Measurements from ENCODE around the gene SIGLEC8. TPM values are rescaled to one million over a fixed set of nuclear protein-coding genes. Genes with fewer than 3 reads are reported as not detected.
"Not testable (repeated sequence)": the region's sequence is repeated elsewhere in the genome, so short reads cannot be mapped to it uniquely, and the experiment has no call there.

Gene SIGLEC8
- total RNA-seq, 2 donors from 2014 or later: not detected

DNA sequence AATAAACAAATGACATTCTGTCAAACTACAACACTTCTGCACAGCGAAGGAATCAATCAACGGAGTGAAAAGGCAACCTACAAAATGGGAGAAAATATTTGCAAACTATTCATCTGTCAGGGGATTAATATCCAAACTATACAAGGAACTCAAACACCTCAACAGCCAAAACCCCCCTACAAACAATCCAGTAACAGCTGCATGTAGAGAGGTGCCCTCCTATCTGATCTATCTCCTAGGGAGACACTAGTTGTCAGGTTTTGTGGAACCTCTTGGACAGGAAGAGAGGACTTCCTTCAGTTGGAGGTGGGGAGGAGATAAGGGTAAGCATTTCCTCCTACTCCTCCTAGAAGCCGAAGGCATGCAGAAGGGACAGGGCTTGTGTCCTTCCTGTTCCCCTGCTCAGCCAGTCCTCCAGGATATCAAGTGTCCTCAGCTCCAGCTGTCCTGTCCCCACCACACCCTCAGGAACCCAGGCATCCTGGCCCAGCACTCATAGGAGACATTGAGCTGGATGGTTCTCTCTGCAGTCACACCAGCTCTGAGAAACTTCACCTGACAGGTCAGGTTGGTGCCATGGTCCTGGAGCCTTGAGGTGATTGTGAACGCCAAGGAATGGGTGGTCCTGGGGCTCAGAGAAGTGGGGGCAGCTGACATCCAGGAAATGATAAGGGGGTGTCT lies 9.8 kb upstream of the SIGLEC8 start:
- peaks cover 19% of the 10 kb centered on the region for H3K4me1 Mint-ChIP-seq
- no peaks in the 10 kb centered on the region for H3K36me3 Mint-ChIP-seq (ENCODE audit: low read depth)
- H3K9me3 ChIP-seq (ENCODE audit: control insufficient read depth, low read length, poor library complexity, severe bottlenecking): no peaks in the 10 kb centered on the region
- DNase-seq (no peak), ATAC-seq (no peak)
- no peak overlapping the region for H3K4me3 Mint-ChIP-seq
- no peak overlapping the region for H3K27ac Mint-ChIP-seq
- peaks cover 35% of the 10 kb centered on the region for H3K27me3 Mint-ChIP-seq

DNA sequence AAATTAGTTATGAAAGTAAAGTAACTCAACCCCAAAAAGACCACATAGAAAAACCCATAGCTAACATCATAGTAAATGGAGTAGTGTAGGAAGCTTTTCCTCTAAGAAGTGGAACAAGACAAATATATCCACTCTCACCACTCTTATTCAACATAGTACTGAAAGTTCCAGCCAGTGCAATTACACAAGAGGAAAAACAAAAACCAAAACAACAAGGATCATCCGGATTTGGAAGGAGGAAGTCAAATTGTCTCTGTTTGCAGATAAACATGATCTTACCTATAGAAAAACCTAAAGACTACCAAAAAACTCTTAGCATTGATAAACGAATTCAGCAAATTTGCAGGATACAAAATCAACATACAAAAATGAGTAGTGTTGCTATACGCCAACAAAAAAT lies 8.5 kb upstream of the SIGLEC8 start:
- Mint-ChIP-seq H3K4me3 (no peak overlapping the region), H3K4me1 (peaks cover 16% of the 10 kb centered on the region), H3K36me3 (ENCODE audit: low read depth) (no peaks in the 10 kb centered on the region), H3K27ac (no peak overlapping the region), H3K27me3 (peaks cover 38% of the 10 kb centered on the region)
- DNase-seq: no peak
- no peaks in the 10 kb centered on the region for H3K9me3 ChIP-seq (ENCODE audit: control insufficient read depth, low read length, poor library complexity, severe bottlenecking)
- no peak for ATAC-seq

DNA sequence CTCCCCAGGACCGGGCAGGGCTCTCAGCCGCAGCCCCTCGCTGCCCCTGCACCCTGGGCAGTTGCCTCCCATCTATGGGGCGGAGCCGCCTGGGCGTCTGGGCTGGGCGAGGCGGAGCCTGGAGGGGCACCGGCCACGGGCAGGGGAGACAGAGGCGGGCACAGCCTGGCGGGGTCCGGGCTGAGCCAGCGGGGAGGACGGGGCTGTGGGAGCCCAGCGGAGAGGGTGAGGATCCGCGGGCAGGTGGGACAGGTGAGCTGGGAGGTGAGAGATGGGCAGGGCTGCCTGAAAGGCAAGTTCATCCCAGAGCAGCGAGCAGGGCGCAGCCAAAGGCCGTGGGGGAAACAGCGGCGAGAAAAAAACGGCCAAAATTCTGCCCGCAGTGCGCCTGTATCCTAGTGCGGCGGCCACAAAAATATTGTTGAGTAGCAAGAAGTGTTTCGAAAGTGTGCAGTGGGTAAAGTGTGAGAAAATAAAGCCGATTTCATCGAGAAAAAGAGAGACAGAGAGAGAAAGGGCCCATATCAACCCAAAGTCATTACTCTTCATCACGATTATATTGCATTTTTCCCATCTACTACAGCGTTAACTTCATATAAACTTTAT lies 5.8 kb upstream of the SIGLEC8 start:
- not testable (repeated sequence) for H3K36me3 Mint-ChIP-seq (ENCODE audit: low read depth)

DNA sequence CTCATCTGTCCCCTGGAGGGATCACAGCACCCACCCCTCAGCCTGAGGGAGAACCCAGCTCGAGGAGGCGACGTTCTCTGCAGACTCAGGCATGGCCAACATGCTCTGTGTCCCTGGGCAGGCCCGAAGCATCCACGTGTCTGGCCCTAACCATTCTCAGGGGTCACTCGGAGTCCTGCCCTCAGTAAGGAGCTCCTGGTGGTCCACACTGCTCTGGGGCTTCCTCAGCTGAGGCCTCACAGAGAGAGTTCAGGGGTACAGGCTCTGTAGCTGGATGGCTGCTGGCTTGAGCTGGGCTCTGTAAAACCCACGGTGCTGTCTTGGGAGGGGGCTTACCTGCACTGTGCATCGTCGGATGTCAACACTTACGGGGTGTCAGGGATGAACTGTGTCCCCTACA lies 4.4 kb upstream of the SIGLEC8 start:
- no peaks in the 10 kb centered on the region for H3K9me3 ChIP-seq (ENCODE audit: control insufficient read depth, low read length, poor library complexity, severe bottlenecking)
- peaks cover 70% of the 10 kb centered on the region for H3K27me3 Mint-ChIP-seq
- no peak overlapping the region for H3K4me3 Mint-ChIP-seq
- H3K27ac Mint-ChIP-seq: no peak overlapping the region
- H3K4me1 Mint-ChIP-seq: peaks cover 9% of the 10 kb centered on the region
- ATAC-seq (no peak), DNase-seq (no peak)
- H3K36me3 Mint-ChIP-seq (ENCODE audit: low read depth): no peaks in the 10 kb centered on the region

More for the DNA sequence above, 5.8 kb upstream of the SIGLEC8 start:
- DNase-seq; ATAC-seq; H3K4me3 Mint-ChIP-seq; H3K9me3 ChIP-seq (ENCODE audit: control insufficient read depth, low read length, poor library complexity, severe bottlenecking); H3K27ac Mint-ChIP-seq: not testable (repeated sequence)
- Mint-ChIP-seq H3K27me3 (peaks cover 58% of the 10 kb centered on the region), H3K4me1 (peaks cover 16% of the 10 kb centered on the region)

DNA sequence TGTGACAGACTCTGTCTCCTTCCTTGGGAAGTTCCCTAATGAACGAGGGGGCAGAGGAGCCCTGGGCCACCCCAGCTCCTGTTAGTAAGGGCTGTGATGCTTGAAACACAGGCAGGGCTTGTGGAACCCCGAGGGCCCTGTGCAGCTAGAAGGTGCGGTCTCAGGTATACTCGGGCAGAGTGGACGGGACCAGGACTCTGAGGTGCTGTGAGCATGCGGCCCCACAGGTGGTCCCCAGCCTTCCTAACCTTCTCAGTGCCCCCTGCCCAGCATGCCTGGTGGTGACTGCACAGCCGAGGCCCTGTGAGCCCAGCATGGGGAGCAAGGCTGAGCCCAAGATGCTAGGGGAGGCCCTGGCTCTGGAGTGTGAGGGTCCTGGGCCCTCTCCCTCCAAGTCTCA lies 4.0 kb upstream of the SIGLEC8 start:
- Mint-ChIP-seq H3K4me3 (no peak overlapping the region), H3K4me1 (peaks cover 7% of the 10 kb centered on the region), H3K27ac (no peak overlapping the region), H3K36me3 (ENCODE audit: low read depth) (no peaks in the 10 kb centered on the region), H3K27me3 (peaks cover 69% of the 10 kb centered on the region)
- DNase-seq (no peak), ATAC-seq (no peak)
- H3K9me3 ChIP-seq (ENCODE audit: control insufficient read depth, low read length, poor library complexity, severe bottlenecking): no peaks in the 10 kb centered on the region

DNA sequence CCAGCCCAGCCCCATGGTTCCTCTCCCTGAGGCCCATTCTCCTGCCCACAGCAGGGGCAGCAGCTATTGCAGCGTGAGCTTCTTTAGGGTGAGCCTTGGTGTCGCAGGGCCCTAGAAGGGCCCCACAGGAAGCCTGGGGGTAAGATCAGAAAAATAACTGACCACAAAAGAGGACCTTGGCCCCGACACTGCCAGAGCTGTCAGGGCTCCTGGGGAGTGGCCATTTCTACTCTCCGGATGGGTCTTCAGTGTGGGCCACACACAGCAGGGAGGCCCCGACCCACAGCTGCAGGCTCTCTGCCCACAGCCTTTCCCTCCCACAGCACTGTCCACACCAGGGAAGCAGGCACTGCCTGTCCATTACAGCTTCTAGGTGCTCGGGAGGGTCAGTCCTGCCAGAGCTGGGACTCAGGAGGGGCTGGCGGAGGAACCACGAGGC lies 3.5 kb upstream of the SIGLEC8 start:
- H3K27me3 Mint-ChIP-seq: peaks cover 67% of the 10 kb centered on the region
- H3K27ac Mint-ChIP-seq: no peak overlapping the region
- H3K4me1 Mint-ChIP-seq: peaks cover 4% of the 10 kb centered on the region
- no peak overlapping the region for H3K4me3 Mint-ChIP-seq
- H3K36me3 Mint-ChIP-seq (ENCODE audit: low read depth): no peaks in the 10 kb centered on the region
- ATAC-seq: no peak
- H3K9me3 ChIP-seq (ENCODE audit: control insufficient read depth, low read length, poor library complexity, severe bottlenecking): no peaks in the 10 kb centered on the region
- DNase-seq: no peak

DNA sequence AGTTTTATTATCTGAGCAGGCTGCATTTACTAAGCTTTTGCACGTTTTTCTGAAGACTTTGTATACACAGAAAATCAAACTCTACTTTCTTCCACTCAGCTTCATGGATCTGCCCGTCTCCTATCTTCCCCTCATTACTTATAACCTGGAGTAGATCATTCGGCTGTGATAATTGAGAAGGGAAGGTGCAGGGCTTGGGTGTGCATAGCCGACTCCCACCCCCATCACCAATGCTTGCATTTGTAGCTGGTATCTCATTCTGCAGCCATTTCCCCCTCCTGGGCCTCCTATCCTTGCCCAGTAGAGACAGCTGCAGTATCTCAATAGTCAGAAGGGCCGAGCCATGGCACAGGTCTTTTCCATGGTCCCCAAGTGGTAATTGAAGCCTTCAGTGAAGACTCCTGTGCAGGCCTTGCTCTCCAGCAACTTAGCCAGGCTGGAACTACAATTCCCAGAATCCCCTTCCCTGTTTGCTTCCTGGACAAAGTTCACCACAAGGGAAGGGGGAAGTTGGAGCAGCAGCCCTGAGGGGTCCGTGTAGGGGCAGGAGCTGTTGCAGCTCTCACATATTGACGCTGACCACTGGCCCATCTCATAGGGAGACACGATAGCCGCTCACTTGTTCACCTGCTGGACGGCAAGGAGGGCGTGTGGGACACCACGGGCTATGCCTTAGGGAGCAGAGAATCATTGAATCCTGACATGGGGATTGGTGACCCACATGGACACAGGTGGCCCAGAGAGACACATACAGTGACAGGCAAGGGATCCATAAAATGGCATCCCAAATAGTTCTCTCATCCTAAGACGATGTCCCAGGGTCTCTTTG lies 2.1 kb upstream of the SIGLEC8 start:
- ATAC-seq: no peak
- Mint-ChIP-seq H3K4me3 (no peak overlapping the region), H3K36me3 (ENCODE audit: low read depth) (no peaks in the 10 kb centered on the region), H3K4me1 (peaks cover 3% of the 10 kb centered on the region), H3K27me3 (peaks cover 62% of the 10 kb centered on the region), H3K27ac (no peak overlapping the region)
- DNase-seq: no peak
- H3K9me3 ChIP-seq (ENCODE audit: control insufficient read depth, low read length, poor library complexity, severe bottlenecking): no peaks in the 10 kb centered on the region

DNA sequence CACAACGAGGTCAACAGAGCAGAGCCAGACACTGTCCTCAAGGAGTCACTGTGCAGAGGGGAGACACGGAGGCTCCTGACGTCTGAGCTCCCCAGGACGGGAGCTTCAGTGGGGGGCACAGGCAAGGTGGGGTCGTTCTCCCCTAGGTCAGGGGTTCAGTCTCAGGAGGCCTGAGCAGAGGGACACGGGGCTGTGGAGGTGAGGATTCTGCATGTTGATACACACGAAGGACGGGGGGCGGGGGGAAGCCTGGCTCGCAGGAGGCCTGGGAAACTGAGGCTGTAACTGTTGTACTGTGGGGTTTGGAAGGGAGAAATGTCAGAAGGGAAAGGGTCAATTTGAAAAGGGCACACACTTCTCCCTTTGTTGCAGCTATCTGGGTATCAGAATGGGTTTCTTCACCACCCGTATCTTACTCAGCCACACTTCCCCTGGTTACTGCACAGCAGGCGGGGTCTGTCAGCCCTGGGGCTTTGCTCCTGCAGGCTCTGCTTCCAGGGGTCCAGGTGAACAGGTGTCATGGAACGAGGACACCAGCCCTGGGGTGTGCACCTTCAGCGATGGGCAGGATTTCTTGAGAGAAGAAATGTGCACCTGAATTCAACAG lies 748 bp upstream of the SIGLEC8 start:
- H3K36me3 Mint-ChIP-seq (ENCODE audit: low read depth): no peaks in the 10 kb centered on the region
- peaks cover 56% of the 10 kb centered on the region for H3K27me3 Mint-ChIP-seq
- H3K4me3 Mint-ChIP-seq: no peak overlapping the region

DNA sequence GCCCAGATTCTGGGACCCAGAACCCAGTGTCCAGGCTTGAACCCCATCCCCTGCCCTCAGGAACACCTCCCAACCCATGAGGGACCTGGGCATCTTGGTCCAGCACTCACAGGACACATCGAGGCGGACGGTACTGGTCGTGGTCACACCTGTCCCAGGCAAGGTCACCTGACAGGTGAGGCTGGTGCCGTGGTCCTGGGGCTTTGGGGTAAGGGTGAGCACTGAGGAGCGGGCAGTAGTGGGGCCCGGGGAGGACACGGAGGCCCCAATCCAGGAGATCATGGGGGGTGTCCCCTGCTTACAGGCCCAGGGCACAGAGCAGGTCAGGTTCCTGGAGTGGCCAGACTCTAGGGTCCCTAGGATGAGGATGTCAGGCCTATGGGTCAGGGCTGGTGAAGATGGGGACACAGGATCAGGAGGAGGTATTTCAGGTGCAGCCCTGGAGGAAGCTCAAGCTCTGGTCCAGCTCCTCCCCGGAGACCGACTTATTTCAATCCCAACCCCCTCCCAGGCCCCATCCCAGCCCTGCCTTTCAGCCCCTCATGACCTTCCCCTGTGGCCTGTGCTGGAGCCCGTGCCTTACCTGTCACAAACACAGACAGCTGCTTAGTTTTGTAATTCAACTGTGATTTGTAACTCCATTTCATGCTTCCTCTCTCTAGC lies 772 bp downstream of the SIGLEC8 start:
- Mint-ChIP-seq H3K27ac (no peak overlapping the region), H3K36me3 (ENCODE audit: low read depth) (peaks cover 2% of the 10 kb centered on the region), H3K27me3 (peaks cover 52% of the 10 kb centered on the region), H3K4me1 (no peaks in the 10 kb centered on the region), H3K4me3 (no peak overlapping the region)
- no peak for DNase-seq
- no peaks in the 10 kb centered on the region for H3K9me3 ChIP-seq (ENCODE audit: control insufficient read depth, low read length, poor library complexity, severe bottlenecking)
- ATAC-seq: no peak

More for the DNA sequence above, 748 bp upstream of the SIGLEC8 start:
- no peak for ATAC-seq
- Mint-ChIP-seq H3K4me1 (peaks cover 3% of the 10 kb centered on the region), H3K27ac (no peak overlapping the region)
- DNase-seq: no peak
- H3K9me3 ChIP-seq (ENCODE audit: control insufficient read depth, low read length, poor library complexity, severe bottlenecking): no peaks in the 10 kb centered on the region

- Mint-ChIP-seq H3K4me1 (no peaks in the 10 kb centered on the region), H3K27me3 (peaks cover 47% of the 10 kb centered on the region), H3K27ac (no peak overlapping the region), H3K36me3 (ENCODE audit: low read depth) (peaks cover 2% of the 10 kb centered on the region), H3K4me3 (no peak overlapping the region)
- no peaks in the 10 kb centered on the region for H3K9me3 ChIP-seq (ENCODE audit: control insufficient read depth, low read length, poor library complexity, severe bottlenecking)
- DNase-seq (no peak), ATAC-seq (no peak)
Observed at GRCh38 chr19:51456541-51457290, 1.5 kb downstream of the SIGLEC8 start.

- Mint-ChIP-seq H3K36me3 (ENCODE audit: low read depth) (peaks cover 2% of the 10 kb centered on the region), H3K27me3 (peaks cover 8% of the 10 kb centered on the region), H3K4me1 (peaks cover 11% of the 10 kb centered on the region), H3K27ac (no peak overlapping the region), H3K4me3 (no peak overlapping the region)
- H3K9me3 ChIP-seq (ENCODE audit: control insufficient read depth, low read length, poor library complexity, severe bottlenecking): peaks cover 4% of the 10 kb centered on the region
- no peak for ATAC-seq
- no peak for DNase-seq
Observed at GRCh38 chr19:51450730-51451307, 7.4 kb downstream of the SIGLEC8 start.

- peaks cover 4% of the 10 kb centered on the region for H3K9me3 ChIP-seq (ENCODE audit: control insufficient read depth, low read length, poor library complexity, severe bottlenecking)
- ATAC-seq: peak; percentile 35
- Mint-ChIP-seq H3K36me3 (ENCODE audit: low read depth) (no peaks in the 10 kb centered on the region), H3K27ac (peak overlapping the region; percentile 89), H3K4me3 (peak overlapping the region; percentile 84), H3K27me3 (peaks cover 2% of the 10 kb centered on the region), H3K4me1 (peaks cover 11% of the 10 kb centered on the region)
- no peak for DNase-seq
Observed at GRCh38 chr19:51448411-51449016, 9.7 kb downstream of the SIGLEC8 start.
